A549 (cell line): ENCODE measurements around the gene SNTA1.

Experiments used
- CHD2 ChIP-seq: fragments of 150-350 bp; IDR thresholded peaks from 2 replicates; pipeline ENCODE4 v1.6.1; 2014; ENCODE audit warnings: low read length; ENCODE audit not compliant: partially characterized antibody
- CTCF ChIP-seq: fragments of >200 bp; sonication (Bioruptor Twin); formaldehyde crosslinking; IDR thresholded peaks from 3 replicates; pipeline ENCODE4 v1.5.1; 2016
- JUNB ChIP-seq: fragments of >200 bp; sonication (Bioruptor Twin); formaldehyde crosslinking; IDR thresholded peaks from 2 replicates; pipeline ENCODE4 v1.6.1; 2016
- MAX ChIP-seq: IDR thresholded peaks from 2 replicates; pipeline ENCODE4 v1.6.1; 2012
- MYC ChIP-seq: IDR thresholded peaks from 2 replicates; pipeline ENCODE4 v1.6.1; 2012; ENCODE audit warnings: mild to moderate bottlenecking, inconsistent platforms, low read length, improper control_type of control experiment, borderline replicate concordance
- POLR2A ChIP-seq: IDR thresholded peaks from 2 replicates; pipeline ENCODE4 v1.6.1; 2012; ENCODE audit warnings: mild to moderate bottlenecking, low read length
- ZSCAN20 ChIP-seq: fragments of 250-450 bp; sonication (Bioruptor Pico); IDR thresholded peaks from 2 replicates; pipeline ENCODE4 v1.8.0; 2022; ENCODE audit warnings: mild to moderate bottlenecking, moderate library complexity

GRCh38 chr20:33411711-33412483 is 31.7 kb downstream of the SNTA1 start:
- TF ChIP-seq JUNB = no peak
- no peak for TF ChIP-seq CHD2
- no peak for TF ChIP-seq MYC
- no peak for TF ChIP-seq POLR2A
- no peak for TF ChIP-seq CTCF
- no peak for TF ChIP-seq ZSCAN20 (CRISPR knock-in tag)
- no peak for TF ChIP-seq MAX
